Fibroblast of lung (primary cell): ENCODE data around the gene RPL34.

Experiments used
- EZH2 ChIP-seq: IDR thresholded peaks from 2 replicates; pipeline ENCODE4 v1.5.1; 2012; ENCODE audit warnings: low read length, control low read depth, mild to moderate bottlenecking; ENCODE audit errors: missing control alignments
- TF ChIP-seq, protein P1 (sequence below), 2 donors: IDR thresholded peaks in 1 of 2; conservative IDR thresholded peaks in 1 of 2; 1 replicate in 1 of 2; 2 replicates in 1 of 2; pipeline ENCODE4 v1.5.1; 2011 to 2012; ENCODE audit warnings: low read length in 2 of 2, control low read depth in 1 of 2, inconsistent platforms in 1 of 2, low read depth in 1 of 2, mild to moderate bottlenecking in 1 of 2

DNA sequence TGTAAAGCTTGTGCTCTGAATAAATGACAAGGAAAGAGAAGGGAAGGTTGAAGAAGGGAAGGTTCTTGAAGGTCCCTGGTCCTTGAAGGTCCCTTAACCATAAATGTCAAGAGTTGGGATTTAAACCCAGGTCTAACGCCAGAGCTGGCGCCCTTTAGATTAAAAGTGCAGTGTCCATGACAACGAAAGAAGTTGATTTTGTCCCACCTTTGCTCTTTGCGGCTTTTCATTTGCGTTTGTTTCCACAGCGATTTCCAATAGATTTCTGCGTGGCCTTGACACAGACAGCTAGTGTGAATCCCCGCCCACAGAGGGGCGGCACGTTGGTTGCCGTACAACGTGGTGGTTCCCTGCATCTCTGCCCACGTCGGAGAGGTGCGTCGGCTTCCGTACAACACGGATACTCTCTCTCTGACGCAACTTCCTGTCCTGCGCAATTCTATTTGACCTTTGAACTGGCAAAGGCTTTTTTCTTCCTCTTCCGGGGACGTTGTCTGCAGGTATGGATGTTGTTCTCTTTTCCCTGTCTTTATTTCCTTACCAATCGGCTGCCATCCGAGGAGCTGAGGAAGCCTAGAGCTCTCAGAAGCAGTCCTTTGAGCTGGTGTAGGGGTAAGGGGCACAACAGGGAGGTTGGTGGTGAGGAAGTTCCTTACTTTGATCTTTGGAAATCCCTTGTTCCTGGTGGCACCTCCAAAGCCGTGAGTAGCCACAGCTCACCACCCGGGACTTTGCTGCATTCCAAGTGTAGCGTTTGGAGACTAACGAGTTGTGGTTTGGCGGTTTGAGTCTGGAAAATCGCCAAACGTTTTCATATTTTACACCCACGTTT lies at the start of gene RPL34:
- TF ChIP-seq, protein P1, sequence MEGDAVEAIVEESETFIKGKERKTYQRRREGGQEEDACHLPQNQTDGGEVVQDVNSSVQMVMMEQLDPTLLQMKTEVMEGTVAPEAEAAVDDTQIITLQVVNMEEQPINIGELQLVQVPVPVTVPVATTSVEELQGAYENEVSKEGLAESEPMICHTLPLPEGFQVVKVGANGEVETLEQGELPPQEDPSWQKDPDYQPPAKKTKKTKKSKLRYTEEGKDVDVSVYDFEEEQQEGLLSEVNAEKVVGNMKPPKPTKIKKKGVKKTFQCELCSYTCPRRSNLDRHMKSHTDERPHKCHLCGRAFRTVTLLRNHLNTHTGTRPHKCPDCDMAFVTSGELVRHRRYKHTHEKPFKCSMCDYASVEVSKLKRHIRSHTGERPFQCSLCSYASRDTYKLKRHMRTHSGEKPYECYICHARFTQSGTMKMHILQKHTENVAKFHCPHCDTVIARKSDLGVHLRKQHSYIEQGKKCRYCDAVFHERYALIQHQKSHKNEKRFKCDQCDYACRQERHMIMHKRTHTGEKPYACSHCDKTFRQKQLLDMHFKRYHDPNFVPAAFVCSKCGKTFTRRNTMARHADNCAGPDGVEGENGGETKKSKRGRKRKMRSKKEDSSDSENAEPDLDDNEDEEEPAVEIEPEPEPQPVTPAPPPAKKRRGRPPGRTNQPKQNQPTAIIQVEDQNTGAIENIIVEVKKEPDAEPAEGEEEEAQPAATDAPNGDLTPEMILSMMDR (conservative IDR thresholded peaks at IDR 0.05 in 1 of 2, IDR thresholded peaks at IDR 0.05 in 1 of 2; ENCODE audit: low read depth in 1 of 2, low read length in 2 of 2), result no peak
- no peak for TF ChIP-seq EZH2
